GM19452 (cell line): Measurements from ENCODE around the gene SERTAD2.
A peak's percentile ranks its signal among the peaks of the same experiment; 100 is the strongest.

Experiments
- ATAC-seq: cut with Tn5 transposase; IDR thresholded peaks from one replicate; pipeline ENCODE4 v1.9.1; 2021; ENCODE audit not compliant: unreplicated experiment

The SERTAD2 gene

GRCh38 chr2:64586883-64587481 is 66.7 kb downstream of the SERTAD2 start:
- ATAC-seq = no peak

DNA sequence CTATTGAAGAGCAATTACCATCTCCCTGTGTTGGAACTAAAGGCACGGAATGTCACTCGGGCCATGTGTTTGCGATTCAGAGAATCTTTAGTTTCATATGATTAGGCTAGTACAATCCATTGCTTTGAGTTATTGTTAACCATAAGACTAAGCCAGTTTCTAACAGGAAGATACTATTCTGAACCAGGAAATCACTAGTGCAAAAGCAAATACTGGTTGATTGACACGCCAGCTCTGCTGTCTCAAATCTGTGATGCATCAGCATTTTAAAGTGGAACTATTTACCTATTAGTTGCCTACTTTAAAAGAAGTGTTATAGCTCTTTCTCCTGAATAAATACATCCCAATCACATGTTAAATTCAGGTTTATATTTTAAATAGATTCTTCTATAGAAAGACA is 67.7 kb downstream of the SERTAD2 start:
- no peak for ATAC-seq

- ATAC-seq = peak; percentile 82
Observed at GRCh38 chr2:64582774-64583340, 70.9 kb downstream of the SERTAD2 start.

GRCh38 chr2:64581777-64582539 is 71.8 kb downstream of the SERTAD2 start:
- ATAC-seq = peak; percentile 26
